ENCODE results near the gene ATP2C1.

ATP2C1 gene

DNA sequence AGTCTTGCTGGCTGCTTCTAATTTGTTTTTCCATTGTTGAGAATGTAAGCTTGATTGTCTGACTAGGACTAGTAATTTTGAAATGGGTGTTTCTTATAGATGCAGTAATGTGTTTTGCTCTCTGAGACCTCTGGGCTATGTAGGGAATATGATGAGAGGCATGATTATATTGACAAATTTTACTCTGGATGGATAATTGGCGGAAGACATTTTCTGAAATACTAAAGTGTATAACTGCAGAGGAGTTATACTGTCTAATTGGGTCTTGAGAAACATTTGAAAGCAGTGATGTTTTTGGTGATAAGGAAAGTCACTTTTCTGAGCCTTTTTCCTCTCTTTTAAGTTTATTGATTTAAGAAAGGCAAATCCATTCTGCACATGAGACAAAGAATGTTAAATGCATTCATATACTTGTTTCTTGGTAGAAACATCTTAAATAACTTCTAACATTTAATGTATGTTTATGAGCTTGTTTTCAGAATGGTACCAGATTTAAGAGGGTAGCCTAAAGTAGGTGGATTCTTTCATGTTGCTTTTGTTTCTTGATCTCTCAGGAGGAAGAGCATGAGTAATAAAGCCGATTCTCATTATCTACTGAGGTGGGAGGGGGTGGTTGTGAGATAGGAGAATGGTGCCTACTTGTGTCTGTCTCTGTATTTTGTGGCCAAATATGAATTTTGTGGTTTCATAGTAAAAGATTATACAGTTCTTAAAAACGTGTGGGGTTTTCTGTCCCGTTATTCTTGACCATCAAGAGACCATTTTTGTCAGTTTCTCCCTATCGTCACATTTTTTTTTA, 2.0 kb downstream of the ATP2C1 start:
- no peak for DNase-seq

DNA sequence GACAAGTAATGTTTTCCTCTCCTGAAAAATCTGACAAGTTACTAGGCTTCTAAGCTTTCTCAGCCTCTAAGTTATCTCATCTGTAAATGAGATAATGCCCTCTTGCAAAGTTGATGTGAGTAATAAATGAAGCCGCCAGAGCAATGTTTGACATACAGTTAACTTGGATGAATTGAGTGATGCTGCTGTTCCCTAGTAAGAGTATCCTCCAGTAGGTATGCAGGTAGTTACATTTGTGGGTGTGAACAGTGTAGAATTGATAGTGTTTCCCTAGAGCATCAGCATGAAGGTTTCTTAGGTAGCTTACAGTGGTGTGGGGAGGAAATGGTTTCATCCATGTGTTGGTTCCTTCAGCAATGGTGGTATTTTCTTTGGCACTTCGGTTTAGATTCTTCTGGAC, 3.4 kb downstream of the ATP2C1 start:
- no peak for DNase-seq

DNA sequence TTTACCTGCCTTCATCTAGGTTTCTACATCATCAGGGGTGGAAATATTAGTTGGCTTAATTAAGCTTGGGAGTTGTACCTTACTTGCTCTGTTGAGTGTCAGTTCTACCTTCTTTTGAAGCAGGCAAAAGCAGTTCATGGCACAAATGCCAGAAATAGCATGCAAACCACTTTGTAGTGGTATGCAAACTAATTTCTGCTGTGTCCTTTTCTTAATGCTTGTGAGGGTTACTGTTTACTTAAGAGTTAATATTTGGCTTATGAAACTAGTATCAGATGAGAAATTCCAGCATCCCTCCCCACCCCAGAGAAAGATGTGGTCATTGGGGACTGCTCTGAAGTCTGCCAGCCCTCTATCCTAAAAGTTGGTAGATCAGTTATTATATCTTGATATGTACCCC, 7.1 kb downstream of the ATP2C1 start:
- no peak for DNase-seq

DNA sequence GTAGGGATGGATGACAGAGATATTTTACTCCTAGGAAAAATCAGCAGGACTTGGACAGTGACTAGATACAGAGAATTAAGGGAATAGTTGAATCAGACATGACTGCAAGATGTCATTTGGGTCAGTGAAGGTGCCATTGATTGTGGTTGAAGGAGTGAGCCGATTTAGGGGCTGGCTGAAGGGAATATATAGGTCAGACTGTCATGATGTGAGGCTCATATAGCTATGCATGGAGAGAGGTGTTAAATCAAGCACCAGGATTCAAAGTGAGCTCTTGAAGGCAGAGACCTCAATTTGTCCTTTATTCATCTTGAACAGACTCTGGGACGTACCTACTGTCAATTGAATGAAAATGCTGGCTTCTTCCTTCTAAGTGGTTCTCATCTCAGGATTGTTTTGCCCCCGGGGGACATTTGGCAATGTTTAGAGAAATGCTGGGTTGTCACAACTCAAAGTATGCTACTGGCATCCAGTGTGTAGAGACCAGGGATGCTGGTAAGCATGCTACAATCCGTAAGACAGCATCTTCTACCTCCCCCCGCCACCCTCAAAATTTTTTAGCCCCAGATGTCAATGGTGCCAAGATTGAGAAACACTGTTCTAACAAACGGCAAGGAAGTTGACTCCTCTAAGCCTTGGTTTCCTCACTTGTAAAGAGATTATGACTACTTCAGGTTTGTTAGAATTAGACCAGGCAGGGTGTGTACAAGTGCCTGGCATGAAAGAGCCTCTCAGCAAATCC, 7.8 kb downstream of the ATP2C1 start:
- no peak for DNase-seq

DNA sequence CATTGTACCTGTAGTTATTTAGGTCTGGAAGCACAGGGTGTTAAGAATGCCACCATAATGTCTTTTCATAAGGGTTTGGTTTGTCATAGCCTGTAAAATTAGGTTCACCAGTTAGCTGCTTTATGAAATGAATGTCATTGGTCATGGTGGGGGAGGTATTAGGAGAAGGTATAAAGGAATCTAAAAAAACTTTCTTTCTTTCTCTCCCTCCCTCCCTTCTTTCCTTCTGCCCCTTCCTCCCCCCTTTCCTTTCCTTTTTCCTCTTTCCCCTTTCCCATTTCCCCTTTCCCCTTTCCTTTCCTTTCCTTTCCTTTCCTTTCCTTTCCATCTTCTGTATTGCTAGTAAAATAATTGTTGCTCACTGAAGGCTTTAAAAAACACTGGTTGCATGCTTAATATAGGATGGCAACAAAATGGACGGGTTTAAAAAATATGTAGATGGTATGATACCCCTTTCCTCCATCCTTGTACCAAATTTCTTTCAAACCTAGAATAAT, 9.6 kb downstream of the ATP2C1 start:
- DNase-seq = no peak

DNA sequence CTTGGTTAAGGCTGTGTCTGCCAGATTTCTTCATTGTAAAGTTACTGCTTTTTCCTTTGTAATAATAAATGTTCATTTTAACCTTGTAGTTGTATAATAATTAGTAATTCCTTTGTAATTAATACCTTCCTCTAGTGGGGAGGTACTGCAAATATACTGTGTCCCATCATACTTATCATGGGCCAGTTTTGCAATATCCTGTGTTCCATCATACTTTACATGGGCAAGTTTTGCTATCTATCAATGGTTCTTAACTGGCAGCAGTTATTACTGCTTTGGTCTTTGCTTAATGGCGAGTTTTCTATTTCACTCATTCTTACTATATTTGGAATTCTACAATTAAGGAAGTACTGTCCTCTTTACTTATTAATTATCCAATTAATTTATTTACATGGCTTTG, 10.6 kb downstream of the ATP2C1 start:
- no peak for DNase-seq

DNA sequence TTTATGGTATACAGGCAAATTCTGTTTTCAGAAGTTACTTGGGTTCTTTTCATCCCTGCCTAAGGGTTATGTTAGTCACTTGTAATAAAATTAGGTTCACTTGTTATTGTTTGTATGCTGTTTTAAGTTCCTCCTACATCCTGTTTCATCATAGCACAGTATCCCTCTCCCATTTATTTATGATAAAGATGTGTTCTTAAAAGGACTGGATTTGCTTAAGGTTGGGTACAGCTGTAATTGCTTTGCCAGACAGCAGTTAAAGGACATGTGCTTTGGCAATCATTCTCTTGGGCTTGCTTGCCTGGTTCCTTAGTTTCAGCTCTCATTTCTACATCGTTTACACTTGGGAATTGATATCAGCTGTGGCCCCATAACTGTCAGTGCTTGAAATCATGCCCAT, 11.7 kb downstream of the ATP2C1 start:
- no peak for DNase-seq

DNA sequence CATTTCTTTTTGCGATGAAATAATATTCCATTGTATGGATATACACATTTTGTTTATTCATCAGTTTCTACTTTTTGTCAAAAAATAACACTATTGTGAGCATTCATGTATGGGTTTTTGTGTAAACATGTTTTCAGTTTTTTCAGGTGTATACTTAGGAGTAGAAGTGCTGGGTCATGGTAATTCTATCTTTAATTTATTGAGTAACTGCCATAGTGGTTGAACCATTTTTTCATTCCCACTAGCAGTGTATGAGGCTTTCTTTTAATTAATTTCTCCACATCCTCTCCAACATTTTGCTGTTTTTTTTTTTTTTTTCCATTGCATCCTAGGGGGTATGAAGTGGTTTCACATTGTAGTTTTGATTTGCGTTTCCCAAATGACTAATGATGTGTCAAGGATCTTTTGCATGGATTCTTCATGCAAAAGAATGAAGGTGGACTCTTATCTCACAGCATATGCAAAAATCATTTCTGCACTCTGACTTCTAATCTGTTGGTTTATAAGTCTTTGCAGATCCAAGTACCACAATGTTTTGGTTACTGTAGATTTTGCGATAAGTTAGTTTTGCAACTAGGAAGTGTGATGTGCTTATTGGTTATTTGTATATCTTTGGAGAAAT, 12.6 kb downstream of the ATP2C1 start:
- no peak for DNase-seq

DNA sequence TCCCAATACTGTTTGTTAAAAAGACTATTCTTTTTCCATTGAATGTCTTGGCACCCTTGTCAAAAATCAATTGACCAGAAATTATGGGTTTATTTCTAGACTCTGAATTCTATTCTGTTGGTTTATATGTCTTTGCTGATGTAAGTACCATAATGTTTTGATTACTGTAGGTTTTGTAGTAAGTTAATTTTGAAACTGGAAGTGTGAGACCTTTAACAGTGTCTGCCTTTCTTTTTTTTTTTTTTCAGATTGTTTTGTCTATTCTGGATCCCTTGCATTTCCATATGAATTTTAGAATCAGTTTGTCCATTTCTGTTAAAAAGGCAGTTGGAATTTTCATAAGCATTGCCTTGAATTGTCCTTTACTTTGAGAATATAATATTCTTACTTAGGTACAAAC, 13.6 kb downstream of the ATP2C1 start:
- DNase-seq = no peak

DNA sequence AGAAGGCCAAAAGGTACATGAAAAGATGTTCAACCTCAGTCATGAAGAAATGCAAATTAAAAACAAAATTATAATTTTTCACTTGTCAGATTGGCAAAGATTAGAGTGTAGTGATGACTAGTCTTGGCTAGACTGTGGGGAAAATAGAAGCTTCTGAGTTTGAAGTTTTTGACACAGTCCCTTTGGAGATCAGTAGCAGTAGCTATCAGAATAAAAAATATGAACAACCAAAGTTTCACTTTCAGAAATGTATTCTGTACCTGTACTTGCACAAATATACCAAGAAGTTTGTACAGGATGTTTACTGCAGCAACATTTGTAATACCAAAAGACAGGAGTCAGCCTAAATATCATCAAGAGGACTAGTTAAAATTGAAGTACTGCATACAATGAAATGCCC, 14.1 kb downstream of the ATP2C1 start:
- no peak for DNase-seq

DNA sequence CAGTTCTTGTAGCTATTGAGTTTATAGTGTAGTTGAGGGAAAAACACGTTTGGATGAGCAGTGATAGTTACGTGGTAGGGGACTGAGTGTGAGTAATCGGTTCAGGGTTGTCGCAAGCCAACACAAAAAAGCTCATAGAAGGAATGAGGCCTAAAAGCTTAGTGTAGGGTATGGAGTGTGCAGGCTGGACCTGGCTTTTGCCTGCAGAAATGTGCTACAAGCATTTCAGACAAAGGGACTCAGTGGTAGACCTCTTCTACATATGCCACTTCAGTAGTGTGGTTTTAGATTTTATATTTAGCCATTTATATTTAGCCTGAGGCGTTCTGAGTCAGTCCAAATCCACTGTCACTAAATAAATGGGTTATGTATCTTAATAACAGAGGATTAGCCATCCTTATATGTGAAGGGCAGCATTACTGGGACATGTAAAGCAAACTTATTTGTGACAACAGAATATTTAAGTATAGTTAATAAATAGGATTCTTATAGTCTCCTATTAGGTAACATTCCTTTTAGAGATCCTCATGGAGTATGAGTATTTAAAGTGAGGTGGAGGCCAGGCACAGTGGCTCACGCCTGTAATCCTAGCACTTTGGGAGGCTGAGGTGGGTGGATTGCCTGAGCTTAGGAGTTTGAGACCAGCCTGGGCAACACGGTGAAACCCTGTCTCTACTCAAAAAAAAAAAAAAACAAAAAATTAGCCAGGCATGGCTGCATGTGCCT, 21.8 kb downstream of the ATP2C1 start:
- DNase-seq = no peak

DNA sequence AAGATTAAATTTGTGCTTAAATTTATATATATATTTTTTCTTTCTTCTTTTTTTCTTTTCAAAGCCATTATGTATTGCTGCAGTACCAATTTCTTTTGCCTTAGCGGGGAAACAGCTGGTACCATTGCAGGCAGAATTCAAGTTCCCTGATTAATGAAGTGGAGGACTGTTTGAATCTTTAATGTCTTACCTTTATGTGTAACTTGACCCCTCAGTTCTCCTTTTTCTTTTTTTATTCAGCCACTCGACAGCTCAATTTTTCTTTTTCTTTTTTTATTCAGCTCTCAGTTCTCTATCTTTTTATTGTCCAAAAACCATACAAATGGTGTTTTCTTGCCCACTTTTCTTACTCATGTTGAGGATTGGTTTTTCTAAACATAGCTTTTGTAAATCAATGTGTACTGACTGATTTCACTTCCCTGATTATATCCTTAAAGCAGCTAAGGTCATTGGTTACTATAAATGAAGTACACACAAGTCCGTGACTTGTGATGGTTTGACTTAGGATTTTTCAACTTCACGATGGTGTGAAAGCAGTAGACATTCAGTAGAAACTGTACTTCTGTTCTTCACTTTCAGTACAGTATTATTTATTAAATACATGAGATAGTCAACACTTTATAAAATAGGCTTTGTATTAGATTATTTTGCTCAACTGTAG, 22.8 kb downstream of the ATP2C1 start:
- no peak for DNase-seq

DNA sequence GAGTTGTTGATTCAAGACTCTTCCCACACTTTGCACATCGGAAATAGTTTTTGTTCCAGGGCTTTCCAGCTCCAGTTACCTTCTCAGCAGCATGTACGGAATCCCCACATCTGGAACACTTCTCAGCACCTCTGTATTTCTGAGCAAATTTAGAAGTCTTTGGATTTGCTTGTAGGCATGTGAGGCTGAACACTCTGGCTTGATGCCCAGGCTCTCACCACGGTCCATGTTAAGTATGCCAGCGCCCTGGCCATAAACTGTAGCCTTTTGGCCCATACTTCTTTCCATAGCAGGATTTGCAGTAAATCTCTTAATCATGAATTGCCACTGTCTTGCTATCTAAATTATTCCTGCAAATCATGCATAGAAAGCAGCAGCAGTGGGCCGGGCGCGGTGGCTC, 24.4 kb downstream of the ATP2C1 start:
- no peak for DNase-seq

DNA sequence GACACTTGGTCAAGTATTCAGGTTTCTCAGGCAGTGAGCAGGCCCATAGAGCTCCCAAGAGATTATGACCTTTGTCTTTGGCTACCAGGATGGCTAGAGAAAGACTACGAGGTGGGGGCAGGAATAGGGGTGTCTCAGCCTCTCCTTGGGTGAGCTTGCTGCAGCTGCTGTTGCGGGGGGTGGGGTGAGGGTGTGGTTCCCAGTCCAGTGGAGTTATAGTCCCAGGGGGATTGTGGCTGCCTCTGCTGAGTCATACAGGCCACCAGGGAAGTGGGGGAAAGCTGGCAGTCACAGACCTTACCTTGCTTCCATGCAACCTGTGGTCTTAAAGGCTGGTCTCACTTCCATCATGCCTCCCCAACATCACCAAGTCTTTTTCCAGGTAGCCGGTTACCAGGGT, 31.7 kb downstream of the ATP2C1 start:
- peak; percentile 8 for DNase-seq

DNA sequence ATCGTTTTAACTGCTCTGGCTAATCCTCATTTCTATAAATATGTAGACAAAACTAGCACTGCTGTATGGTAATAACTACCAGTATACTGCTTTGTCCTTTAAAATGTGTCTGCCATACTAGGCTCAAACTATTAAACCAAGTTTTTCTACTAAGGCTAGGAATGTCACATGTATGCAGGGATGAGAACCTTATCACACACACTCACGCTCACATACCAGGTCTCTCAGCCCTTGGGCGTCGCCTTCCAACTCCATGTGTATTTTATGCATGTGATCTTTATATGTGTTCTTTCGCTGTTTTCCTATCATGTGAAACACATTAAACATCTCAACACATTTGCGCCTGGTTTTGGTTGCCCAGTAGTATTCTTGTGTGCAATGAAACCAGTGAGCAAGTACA, 32.6 kb downstream of the ATP2C1 start:
- DNase-seq = no peak

DNA sequence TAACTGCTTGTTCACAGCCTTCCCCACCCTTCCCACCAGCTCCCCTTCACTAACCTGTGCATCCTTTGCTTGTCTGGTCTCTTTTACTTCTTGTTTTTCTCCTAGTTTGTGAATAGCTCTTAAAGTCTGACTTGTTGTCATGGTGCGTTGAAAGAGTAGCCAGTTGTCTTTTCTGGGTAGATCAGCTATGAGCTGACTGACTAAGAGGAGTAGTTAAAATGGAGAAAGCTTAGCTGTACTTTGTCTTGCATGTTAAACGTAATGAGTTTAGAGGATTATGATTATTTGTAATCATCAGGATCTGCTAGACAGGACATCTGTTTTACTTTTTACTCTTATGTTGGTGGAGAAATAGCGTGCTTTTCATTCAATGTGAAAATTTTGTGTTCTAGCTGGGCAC, 35.9 kb downstream of the ATP2C1 start:
- DNase-seq = no peak

DNA sequence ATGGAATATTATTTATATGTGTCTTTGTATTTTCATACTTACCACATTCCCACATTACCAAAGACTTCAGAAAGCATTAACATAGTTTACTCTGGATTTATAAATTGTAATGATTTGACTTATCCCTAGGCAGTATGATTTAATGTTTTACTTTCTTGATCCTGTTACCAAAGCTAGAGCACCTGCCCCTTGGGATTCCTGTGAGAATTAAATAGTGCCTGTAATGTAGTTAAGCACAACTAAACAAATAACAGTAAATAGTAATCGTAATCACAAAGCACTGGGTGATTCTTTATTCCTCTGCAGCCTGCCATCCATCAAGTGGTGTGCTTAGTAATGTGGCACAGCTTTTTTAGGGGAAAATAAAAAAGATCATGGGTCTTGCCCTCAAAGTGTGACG, 39.1 kb downstream of the ATP2C1 start:
- no peak for DNase-seq

DNA sequence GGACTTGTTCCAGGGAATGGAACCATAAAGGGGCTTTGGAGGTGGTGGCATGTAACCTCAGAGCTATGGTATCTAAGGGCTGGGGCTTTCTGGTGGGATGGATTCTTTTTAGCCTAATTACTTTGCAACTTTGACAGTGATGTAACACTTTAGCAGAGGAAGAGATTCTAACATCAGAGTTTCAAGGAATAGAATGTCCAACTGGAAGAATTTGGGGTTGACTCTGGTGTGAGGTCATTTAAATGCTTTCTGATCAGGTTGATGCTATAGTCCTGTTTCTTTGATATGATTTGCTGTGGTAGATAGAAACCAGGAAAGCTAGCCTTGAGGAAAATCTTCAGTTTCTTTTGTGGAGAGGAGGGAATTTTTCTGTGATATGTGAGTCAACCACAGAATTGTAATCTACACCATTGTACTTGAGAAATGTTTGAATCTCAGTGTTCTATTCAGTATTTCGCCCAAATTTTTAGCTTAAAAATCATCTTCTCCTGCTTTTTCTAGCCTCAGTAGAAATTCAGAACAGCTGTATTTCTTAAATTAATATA, 40.0 kb downstream of the ATP2C1 start:
- DNase-seq = no peak

DNA sequence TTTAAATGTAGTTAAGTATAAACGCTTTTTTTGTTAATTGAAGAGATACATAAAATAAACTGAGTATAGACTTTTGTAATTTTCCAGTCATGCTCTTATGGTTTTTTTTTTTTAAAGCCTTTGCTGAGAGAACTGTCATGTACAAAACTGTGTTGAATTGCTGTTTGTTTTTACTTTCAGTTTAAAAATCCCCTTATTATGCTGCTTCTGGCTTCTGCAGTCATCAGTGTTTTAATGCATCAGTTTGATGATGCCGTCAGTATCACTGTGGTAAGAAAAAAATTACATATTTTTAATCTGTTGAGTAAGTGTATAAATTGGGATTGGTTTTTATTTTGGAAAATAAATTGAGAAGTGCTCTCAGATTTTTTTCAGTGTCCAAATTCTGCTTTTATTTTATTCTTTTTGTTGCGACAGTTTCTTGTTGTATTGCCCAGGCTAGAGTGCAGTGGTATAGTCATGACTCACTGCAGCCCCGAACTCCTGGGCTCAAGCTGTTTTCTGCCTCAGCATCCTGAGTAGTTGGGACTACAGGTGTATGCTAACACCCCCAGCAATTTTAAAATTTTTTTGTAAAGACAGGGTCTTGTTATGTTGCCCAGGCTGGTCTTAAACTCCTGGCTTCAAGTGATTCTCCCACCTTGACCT, 40.7 kb downstream of the ATP2C1 start:
- no peak for DNase-seq

DNA sequence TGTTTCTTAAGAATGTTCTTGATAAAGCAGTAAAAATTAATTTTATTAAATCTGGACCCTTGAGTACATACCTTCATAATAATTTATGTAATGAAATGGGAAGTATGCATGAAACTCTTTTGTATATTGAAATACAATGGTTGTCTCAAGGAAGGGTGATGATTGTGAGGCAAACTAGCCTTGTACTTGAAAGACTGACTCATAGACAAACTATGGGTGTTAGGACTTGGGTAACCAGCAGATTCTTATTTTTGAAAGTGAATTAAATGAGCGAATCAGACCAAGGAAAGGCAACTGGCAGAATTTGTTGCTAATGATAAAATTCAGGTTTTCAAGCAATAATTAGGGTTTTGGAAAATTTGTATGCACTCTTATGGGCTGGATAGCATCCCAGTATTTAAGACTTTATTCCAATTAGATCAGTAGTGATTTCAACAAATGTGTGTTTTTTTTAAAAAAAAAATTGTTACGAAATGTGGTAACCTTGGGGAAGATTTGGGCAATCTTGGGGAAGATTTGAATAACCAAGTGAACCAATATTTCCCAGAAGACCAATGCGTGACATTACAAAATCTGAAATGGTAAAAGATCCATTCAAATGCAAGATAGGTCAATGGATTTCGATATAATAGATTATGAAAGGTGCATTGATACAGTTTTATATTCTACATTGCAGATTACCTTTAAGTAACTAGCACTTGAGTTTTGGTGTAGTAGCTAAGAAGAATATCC, 42.0 kb downstream of the ATP2C1 start:
- DNase-seq = no peak

DNA sequence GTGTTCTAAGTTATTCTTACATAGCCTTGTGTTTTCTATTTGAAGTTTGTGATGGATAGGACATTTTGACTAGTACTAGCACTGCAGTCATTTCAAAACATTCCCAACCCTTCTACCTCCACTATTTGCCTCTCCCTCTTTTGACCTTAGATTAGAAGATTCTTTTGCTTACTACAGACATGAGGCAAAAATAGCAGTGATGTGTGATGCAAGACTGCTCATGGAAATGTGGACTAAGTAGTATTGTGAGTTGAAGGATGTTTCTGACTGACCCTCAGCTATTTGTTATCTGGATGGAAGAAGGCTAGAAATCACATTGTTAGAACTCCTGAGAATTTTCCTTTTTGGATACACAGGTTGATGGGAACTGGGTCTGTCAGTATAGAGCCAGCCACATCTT, 45.9 kb downstream of the ATP2C1 start:
- DNase-seq = no peak

Measured in GF-D8 (cell line).